ENCODE results near the gene LDB1. TPM values are rescaled to one million over a fixed set of nuclear protein-coding genes. Genes with fewer than 3 reads are reported as not detected.

Gene LDB1
- total RNA-seq, 1 experiment from 2014 or later = 100 TPM

DNA sequence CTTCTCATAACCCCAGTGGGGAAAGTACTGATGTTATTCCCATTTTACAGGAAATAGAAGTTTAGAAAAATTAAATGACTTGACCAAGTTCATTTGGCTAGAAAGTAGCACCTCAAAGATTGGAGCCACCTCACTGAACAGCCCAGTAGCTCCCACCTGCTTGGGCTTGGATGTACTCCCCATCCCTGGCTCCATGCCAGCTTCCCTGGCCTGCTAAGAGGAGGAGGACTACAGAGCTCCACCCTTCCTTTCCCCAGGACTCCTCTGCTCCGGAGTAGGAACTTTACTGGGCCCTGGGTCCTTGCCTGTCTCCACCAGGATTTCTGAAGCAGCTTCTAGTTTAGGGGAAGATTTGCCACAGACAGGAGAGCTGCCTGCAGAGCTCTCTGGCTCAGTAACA, 52.0 kb downstream of the LDB1 start:
- no peak for DNase-seq (ENCODE audit: low spot score)
- ATAC-seq = no peak
- Mint-ChIP-seq H3K27ac (no peak overlapping the region), H3K9me3 (no peaks in the 10 kb centered on the region), H3K36me3 (no peaks in the 10 kb centered on the region), H3K27me3 (ENCODE audit: low read depth) (peaks cover 11% of the 10 kb centered on the region), H3K4me3 (no peak overlapping the region), H3K4me1 (peaks cover 15% of the 10 kb centered on the region)
- CTCF ChIA-PET = interaction anchor here (0.7 to 9.0 kb wide), 4 partner anchors 58 to 466 kb away, joined by 3 to 134 read pairs (median 10); no protein-coding TSS in a partner anchor
- no peak for TF ChIP-seq ZNF671 (CRISPR knock-in tag; IDR thresholded peaks at IDR 0.05)
- TF ChIP-seq NR1H2 (CRISPR knock-in tag; IDR thresholded peaks at IDR 0.05) = no peak
- no peak for TF ChIP-seq MXD4 (CRISPR knock-in tag; IDR thresholded peaks at IDR 0.05; ENCODE audit: borderline replicate concordance)
- no peak for TF ChIP-seq EMX1 (CRISPR knock-in tag; IDR thresholded peaks at IDR 0.05)
- no peak for TF ChIP-seq JAZF1 (CRISPR knock-in tag; IDR thresholded peaks at IDR 0.05)
- no peak for TF ChIP-seq JUN (CRISPR knock-in tag; IDR thresholded peaks at IDR 0.05)
- POLR2A ChIA-PET = interaction anchor here (0.5 kb wide), 1 partner anchor 152 kb away, joined by 4 read pairs; no protein-coding TSS in a partner anchor

DNA sequence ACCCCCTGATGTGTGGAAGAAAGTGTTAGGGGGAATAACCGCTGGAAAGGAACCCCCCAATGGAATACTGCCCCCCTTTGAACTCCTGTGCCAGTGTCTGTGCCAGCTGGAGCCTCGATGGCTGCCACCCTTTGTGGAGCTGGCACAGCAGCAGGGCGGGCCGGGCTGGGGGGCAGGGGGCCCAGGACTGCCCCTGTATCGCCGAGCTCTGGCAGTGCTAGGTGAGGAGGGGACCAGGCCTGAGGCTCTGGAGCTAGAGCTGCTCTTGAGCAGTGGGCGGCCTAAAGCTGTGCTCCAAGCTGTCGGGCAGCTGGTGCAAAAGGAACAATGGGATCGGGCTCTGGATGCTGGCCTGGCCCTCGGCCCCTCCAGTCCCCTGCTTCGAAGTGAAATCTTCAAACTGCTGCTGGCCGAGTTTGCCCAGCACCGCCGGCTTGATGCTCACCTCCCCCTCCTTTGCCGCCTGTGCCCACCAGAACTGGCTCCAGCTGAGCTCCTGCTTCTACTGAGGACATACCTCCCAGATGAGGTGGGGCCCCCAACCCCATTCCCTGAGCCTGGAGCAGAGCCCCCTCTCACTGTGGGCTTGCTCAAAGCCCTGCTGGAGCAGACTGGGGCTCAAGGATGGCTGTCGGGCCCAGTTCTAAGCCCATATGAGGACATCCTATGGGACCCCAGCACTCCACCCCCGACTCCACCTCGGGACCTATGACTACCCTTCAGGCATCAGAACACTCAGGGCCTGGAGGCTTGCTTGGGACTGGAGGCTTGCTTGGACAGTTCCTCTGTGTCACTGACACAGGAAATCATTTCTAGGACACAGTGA, 52.9 kb downstream of the LDB1 start:
- peaks cover 20% of the 10 kb centered on the region for H3K27me3 Mint-ChIP-seq (ENCODE audit: low read depth)
- POLR2A ChIA-PET = no interaction called here
- ATAC-seq = no peak
- TF ChIP-seq, protein P1, sequence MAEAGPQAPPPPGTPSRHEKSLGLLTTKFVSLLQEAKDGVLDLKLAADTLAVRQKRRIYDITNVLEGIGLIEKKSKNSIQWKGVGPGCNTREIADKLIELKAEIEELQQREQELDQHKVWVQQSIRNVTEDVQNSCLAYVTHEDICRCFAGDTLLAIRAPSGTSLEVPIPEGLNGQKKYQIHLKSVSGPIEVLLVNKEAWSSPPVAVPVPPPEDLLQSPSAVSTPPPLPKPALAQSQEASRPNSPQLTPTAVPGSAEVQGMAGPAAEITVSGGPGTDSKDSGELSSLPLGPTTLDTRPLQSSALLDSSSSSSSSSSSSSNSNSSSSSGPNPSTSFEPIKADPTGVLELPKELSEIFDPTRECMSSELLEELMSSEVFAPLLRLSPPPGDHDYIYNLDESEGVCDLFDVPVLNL (CRISPR knock-in tag; IDR thresholded peaks at IDR 0.05; ENCODE audit: borderline replicate concordance, low read depth) = no peak
- TF ChIP-seq, protein P2, sequence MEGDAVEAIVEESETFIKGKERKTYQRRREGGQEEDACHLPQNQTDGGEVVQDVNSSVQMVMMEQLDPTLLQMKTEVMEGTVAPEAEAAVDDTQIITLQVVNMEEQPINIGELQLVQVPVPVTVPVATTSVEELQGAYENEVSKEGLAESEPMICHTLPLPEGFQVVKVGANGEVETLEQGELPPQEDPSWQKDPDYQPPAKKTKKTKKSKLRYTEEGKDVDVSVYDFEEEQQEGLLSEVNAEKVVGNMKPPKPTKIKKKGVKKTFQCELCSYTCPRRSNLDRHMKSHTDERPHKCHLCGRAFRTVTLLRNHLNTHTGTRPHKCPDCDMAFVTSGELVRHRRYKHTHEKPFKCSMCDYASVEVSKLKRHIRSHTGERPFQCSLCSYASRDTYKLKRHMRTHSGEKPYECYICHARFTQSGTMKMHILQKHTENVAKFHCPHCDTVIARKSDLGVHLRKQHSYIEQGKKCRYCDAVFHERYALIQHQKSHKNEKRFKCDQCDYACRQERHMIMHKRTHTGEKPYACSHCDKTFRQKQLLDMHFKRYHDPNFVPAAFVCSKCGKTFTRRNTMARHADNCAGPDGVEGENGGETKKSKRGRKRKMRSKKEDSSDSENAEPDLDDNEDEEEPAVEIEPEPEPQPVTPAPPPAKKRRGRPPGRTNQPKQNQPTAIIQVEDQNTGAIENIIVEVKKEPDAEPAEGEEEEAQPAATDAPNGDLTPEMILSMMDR (IDR thresholded peaks at IDR 0.05) = no peak
- TF ChIP-seq FOXJ3 (CRISPR knock-in tag; IDR thresholded peaks at IDR 0.05; ENCODE audit: borderline replicate concordance) (no peak), OVOL2 (CRISPR knock-in tag; IDR thresholded peaks at IDR 0.05; ENCODE audit: borderline replicate concordance) (no peak), CREM (CRISPR knock-in tag; IDR thresholded peaks at IDR 0.05) (no peak)
- TF ChIP-seq, protein P3, sequence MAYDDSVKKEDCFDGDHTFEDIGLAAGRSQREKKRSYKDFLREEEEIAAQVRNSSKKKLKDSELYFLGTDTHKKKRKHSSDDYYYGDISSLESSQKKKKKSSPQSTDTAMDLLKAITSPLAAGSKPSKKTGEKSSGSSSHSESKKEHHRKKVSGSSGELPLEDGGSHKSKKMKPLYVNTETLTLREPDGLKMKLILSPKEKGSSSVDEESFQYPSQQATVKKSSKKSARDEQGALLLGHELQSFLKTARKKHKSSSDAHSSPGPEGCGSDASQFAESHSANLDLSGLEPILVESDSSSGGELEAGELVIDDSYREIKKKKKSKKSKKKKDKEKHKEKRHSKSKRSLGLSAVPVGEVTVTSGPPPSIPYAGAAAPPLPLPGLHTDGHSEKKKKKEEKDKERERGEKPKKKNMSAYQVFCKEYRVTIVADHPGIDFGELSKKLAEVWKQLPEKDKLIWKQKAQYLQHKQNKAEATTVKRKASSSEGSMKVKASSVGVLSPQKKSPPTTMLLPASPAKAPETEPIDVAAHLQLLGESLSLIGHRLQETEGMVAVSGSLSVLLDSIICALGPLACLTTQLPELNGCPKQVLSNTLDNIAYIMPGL (CRISPR knock-in tag; IDR thresholded peaks at IDR 0.05) = no peak
- peaks cover 15% of the 10 kb centered on the region for H3K4me1 Mint-ChIP-seq
- no peak overlapping the region for H3K27ac Mint-ChIP-seq
- H3K4me3 Mint-ChIP-seq = no peak overlapping the region; the same call in 1 of the 2 replicates
- H3K36me3 Mint-ChIP-seq = no peaks in the 10 kb centered on the region
- H3K9me3 Mint-ChIP-seq = no peaks in the 10 kb centered on the region
- CTCF ChIA-PET = interaction anchor here (1.1 to 9.0 kb wide), 3 partner anchors 45 to 228 kb away, joined by 3 to 134 read pairs (median 3); partner anchors contain the start of gene KCNIP2
- no peak for DNase-seq (ENCODE audit: low spot score)

DNA sequence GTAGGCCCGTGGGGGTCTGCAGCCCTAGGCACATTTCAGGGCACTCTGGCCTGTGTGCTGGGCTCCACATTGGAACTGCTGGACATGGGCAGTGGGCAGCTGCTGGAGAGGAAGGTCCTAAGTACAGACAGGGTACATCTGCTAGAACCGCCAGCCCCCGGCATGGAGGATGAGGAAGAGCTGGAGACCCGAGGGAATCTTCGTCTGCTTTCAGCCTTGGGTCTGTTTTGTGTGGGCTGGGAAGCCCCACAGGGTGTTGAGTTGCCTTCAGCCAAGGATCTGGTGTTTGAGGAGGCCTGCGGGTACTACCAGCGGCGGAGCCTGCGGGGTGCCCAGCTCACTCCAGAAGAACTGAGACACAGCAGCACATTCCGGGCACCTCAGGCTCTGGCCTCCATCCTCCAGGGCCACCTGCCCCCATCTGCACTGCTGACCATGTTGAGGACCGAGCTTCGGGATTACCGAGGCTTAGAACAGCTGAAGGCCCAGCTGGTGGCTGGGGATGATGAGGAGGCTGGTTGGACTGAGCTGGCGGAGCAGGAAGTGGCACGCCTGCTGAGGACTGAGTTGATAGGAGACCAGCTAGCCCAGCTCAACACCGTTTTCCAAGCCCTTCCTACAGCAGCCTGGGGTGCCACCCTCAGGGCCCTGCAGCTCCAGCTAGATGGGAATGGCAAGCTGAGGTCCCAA, 53.6 kb downstream of the LDB1 start:
- no peaks in the 10 kb centered on the region for H3K36me3 Mint-ChIP-seq
- TF ChIP-seq, protein P4, sequence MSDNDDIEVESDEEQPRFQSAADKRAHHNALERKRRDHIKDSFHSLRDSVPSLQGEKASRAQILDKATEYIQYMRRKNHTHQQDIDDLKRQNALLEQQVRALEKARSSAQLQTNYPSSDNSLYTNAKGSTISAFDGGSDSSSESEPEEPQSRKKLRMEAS (CRISPR knock-in tag; IDR thresholded peaks at IDR 0.05) = 0 out of 2 replicates have a peak, but pooled peaks have one; percentile 24
- TF ChIP-seq EMX1 (CRISPR knock-in tag; IDR thresholded peaks at IDR 0.05) (no peak), PRRX2 (CRISPR knock-in tag; IDR thresholded peaks at IDR 0.05) (no peak)
- TF ChIP-seq, protein P5, sequence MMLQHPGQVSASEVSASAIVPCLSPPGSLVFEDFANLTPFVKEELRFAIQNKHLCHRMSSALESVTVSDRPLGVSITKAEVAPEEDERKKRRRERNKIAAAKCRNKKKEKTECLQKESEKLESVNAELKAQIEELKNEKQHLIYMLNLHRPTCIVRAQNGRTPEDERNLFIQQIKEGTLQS (CRISPR knock-in tag; conservative IDR thresholded peaks at IDR 0.05) = no peak
- ChIA-PET CTCF (interaction anchor here (0.7 to 9.0 kb wide), 5 partner anchors 9 to 227 kb away, joined by 3 to 134 read pairs (median 3); partner anchors contain the start of gene KCNIP2), POLR2A (interaction anchor here (1.4 kb wide), 1 partner anchor 10 kb away, joined by 6 read pairs; the partner anchor contains the start of gene ARMH3)
- no peak for ATAC-seq
- no peaks in the 10 kb centered on the region for H3K9me3 Mint-ChIP-seq
- peaks cover 22% of the 10 kb centered on the region for H3K27me3 Mint-ChIP-seq (ENCODE audit: low read depth)
- H3K27ac Mint-ChIP-seq = no peak overlapping the region
- peak overlapping the region; percentile 81 for H3K4me3 Mint-ChIP-seq
- peaks cover 15% of the 10 kb centered on the region for H3K4me1 Mint-ChIP-seq
- DNase-seq (ENCODE audit: low spot score) = no peak

All from WTC11 (cell line).